HG02642 (cell line): ENCODE data around the gene PITX3.
"Not testable (repeated sequence)": the region's sequence is repeated elsewhere in the genome, so short reads cannot be mapped to it uniquely, and the experiment has no call there.

ENCODE experiments used
- ATAC-seq: cut with Tn5 transposase; IDR thresholded peaks from one replicate; pipeline ENCODE4 v1.9.1; 2021; ENCODE audit warnings: mild to moderate bottlenecking; ENCODE audit not compliant: unreplicated experiment, poor library complexity

PITX3 gene

GRCh38 chr10:102230264-102230860 lies 10.9 kb downstream of the PITX3 start:
- no peak for ATAC-seq

- no peak for ATAC-seq
Observed at GRCh38 chr10:102229810-102230263, 11.5 kb downstream of the PITX3 start.

- ATAC-seq, result no peak
Observed at GRCh38 chr10:102227050-102227449, 14.3 kb downstream of the PITX3 start.

- no peak for ATAC-seq
Observed at GRCh38 chr10:102226542-102226870, 14.8 kb downstream of the PITX3 start.

GRCh38 chr10:102225646-102226541 lies 15.4 kb downstream of the PITX3 start, which contains the start of gene ELOVL3:
ELOVL3 (plus strand) TSS chr10:102226299; CDS start chr10:102226549, 250 bp downstream.
- ATAC-seq, result peak; percentile 87

- ATAC-seq, result no peak
Observed at GRCh38 chr10:102222797-102223196, 18.5 kb downstream of the PITX3 start.

GRCh38 chr10:102220612-102221011 lies 20.7 kb downstream of the PITX3 start:
- no peak for ATAC-seq

GRCh38 chr10:102219370-102219769 lies 21.9 kb downstream of the PITX3 start:
- ATAC-seq, result no peak

GRCh38 chr10:102213599-102213998 lies 27.7 kb downstream of the PITX3 start:
- not testable (repeated sequence) for ATAC-seq

- ATAC-seq, result no peak
Observed at GRCh38 chr10:102211615-102212299, 29.6 kb downstream of the PITX3 start.

GRCh38 chr10:102208311-102209035 lies 32.8 kb downstream of the PITX3 start:
- ATAC-seq, result no peak

GRCh38 chr10:102202386-102202785 lies 38.9 kb downstream of the PITX3 start:
- ATAC-seq, result no peak

- ATAC-seq, result no peak
Observed at GRCh38 chr10:102200751-102201640, 40.3 kb downstream of the PITX3 start.

- ATAC-seq, result no peak
Observed at GRCh38 chr10:102198027-102198426, 43.3 kb downstream of the PITX3 start.

- ATAC-seq, result no peak
Observed at GRCh38 chr10:102196893-102197292, 44.4 kb downstream of the PITX3 start.

GRCh38 chr10:102195296-102195870 lies 45.9 kb downstream of the PITX3 start:
- no peak for ATAC-seq

- ATAC-seq, result no peak
Observed at GRCh38 chr10:102191956-102192355, 49.4 kb downstream of the PITX3 start.

- ATAC-seq, result not testable (repeated sequence)
Observed at GRCh38 chr10:102188941-102189898, 52.1 kb downstream of the PITX3 start.
